SK-N-SH (cell line): ENCODE measurements around the gene NOTO. TPM values are rescaled to one million over a fixed set of nuclear protein-coding genes. Genes with fewer than 3 reads are reported as not detected.

Experiments used
- CTCF ChIA-PET: fragments of 300-600, 350-600 bp; formaldehyde crosslinking; extraction: SDS; loops from one replicate; lab custom pipeline; 2021; lab: Yijun Ruan, JAX
- POLR2A ChIA-PET: fragments of 350-600 bp; sonication (Branson Sonifier 250); formaldehyde crosslinking; extraction: SDS; loops from one replicate; lab custom pipeline; 2020; ENCODE audit warnings: antibody characterized with exemption, inconsistent platforms; lab: Yijun Ruan, JAX
- DNase-seq: peaks from one replicate; pipeline ENCODE4 v3.0.0; 2012
- H2AFZ ChIP-seq: fragments of 200-600 bp; sonication (generic); 2 replicates; pipeline ENCODE4 v1.8.1; 2016; ENCODE audit warnings: antibody characterized with exemption, mild to moderate bottlenecking, low read depth
- H3F3A ChIP-seq: fragments of 200-600 bp; sonication (generic); replicated peaks from 2 replicates; pipeline ENCODE3; 2016; ENCODE audit warnings: antibody characterized with exemption, mild to moderate bottlenecking; ENCODE audit not compliant: insufficient read depth
- H3K27ac ChIP-seq, 2 experiments: fragments of 200-500 bp in 1 of 2; fragments of 200-600 bp in 1 of 2; sonication (Bioruptor generic) in 1 of 2; sonication (generic), shearing (Covaris generic) in 1 of 2; 2 replicates each; pipeline versions ENCODE4 v1.5.1 to v1.6.1; 2014 to 2016; ENCODE audit warnings: low read depth in 2 of 2, inconsistent platforms in 1 of 2, low read length in 1 of 2, mild to moderate bottlenecking in 1 of 2, mixed read lengths in 1 of 2
- H3K27me3 ChIP-seq: fragments of 200-600 bp; sonication (generic), shearing (Covaris generic); 2 replicates; pipeline ENCODE4 v1.6.1; 2016; ENCODE audit warnings: mixed run types; ENCODE audit not compliant: insufficient read depth
- H3K36me3 ChIP-seq, 2 experiments: fragments of 200-500 bp in 1 of 2; fragments of 200-600 bp in 1 of 2; sonication (Bioruptor generic) in 1 of 2; sonication (generic) in 1 of 2; replicated peaks in 1 of 2; 2 replicates each; pipeline versions ENCODE3 to v1.5.1; 2014 to 2016; ENCODE audit warnings: low read length in 1 of 2, mild to moderate bottlenecking in 1 of 2; ENCODE audit not compliant: insufficient read depth in 2 of 2, control insufficient read depth in 1 of 2
- H3K4me1 ChIP-seq, 2 experiments: fragments of 200-500 bp in 1 of 2; fragments of 200-600 bp in 1 of 2; sonication (Bioruptor generic) in 1 of 2; sonication (generic), shearing (Covaris generic) in 1 of 2; 2 replicates each; pipeline versions ENCODE4 v1.5.1 to v1.6.1; 2014 to 2016; ENCODE audit warnings: low read depth in 1 of 2, low read length in 1 of 2, mixed run types in 1 of 2; ENCODE audit not compliant: insufficient read depth in 2 of 2, control insufficient read depth in 1 of 2
- H3K4me2 ChIP-seq: fragments of 200-600 bp; sonication (generic), shearing (Covaris generic); 2 replicates; pipeline ENCODE4 v1.6.1; 2017; ENCODE audit warnings: mixed run types
- H3K4me3 ChIP-seq, 2 experiments: fragments of 200-500 bp in 1 of 2; fragments of 200-600 bp in 1 of 2; sonication (Bioruptor generic) in 1 of 2; sonication (generic), shearing (Covaris generic) in 1 of 2; 2 replicates each; pipeline versions ENCODE4 v1.5.1 to v1.8.1; 2014 to 2016; ENCODE audit warnings: low read depth in 2 of 2, inconsistent platforms in 1 of 2, low read length in 1 of 2, mild to moderate bottlenecking in 1 of 2, mixed read lengths in 1 of 2, moderate library complexity in 1 of 2
- H3K79me2 ChIP-seq: fragments of 200-600 bp; sonication (generic); 2 replicates; pipeline ENCODE4 v1.8.1; 2017; ENCODE audit warnings: mild to moderate bottlenecking; ENCODE audit not compliant: insufficient read depth
- H3K9ac ChIP-seq: fragments of 200-600 bp; sonication (generic); 2 replicates; pipeline ENCODE4 v1.6.1; 2017; ENCODE audit warnings: mixed run types
- H3K9me2 ChIP-seq: fragments of 200-600 bp; sonication (generic); 2 replicates; pipeline ENCODE4 v1.6.1; 2017; ENCODE audit warnings: mixed run types
- H3K9me3 ChIP-seq: fragments of 200-600 bp; sonication (generic); 2 replicates; pipeline ENCODE4 v1.6.1; 2017; ENCODE audit warnings: mixed run types, mild to moderate bottlenecking, moderate library complexity
- H4K20me1 ChIP-seq: fragments of 200-600 bp; sonication (generic); 2 replicates; pipeline ENCODE4 v1.6.1; 2017; ENCODE audit warnings: mild to moderate bottlenecking, mixed run types; ENCODE audit not compliant: insufficient read depth
- CHD2 ChIP-seq: fragments of 150-350 bp; IDR thresholded peaks from 2 replicates; pipeline ENCODE4 v1.6.1; 2018; ENCODE audit warnings: low read length; ENCODE audit not compliant: partially characterized antibody
- EZH2phosphoT487 ChIP-seq: fragments of 200-600 bp; sonication (generic); IDR thresholded peaks from 2 replicates; pipeline ENCODE4 v1.6.1; 2017; ENCODE audit warnings: low read depth, mixed run types, mild to moderate bottlenecking, antibody characterized with exemption, moderate library complexity, borderline replicate concordance
- FOXJ3 ChIP-seq: sonication (generic); formaldehyde crosslinking; IDR thresholded peaks from 2 replicates; pipeline ENCODE4 v1.5.1; 2020; ENCODE audit warnings: mild to moderate bottlenecking, missing genetic modification reagents
- GABPA ChIP-seq: IDR thresholded peaks from 2 replicates; pipeline ENCODE4 v1.4.0; 2012; ENCODE audit warnings: low read depth, mild to moderate bottlenecking
- GATA2 ChIP-seq: sonication (generic); formaldehyde crosslinking; IDR thresholded peaks from 2 replicates; pipeline ENCODE4 v1.5.0; 2020; ENCODE audit warnings: mild to moderate bottlenecking, missing genetic modification reagents
- MXI1 ChIP-seq: IDR thresholded peaks from 2 replicates; pipeline ENCODE4 v1.6.1; 2012; ENCODE audit warnings: mild to moderate bottlenecking, low read depth, low read length, improper control_type of control experiment
- POLR2AphosphoS5 ChIP-seq: IDR thresholded peaks from 2 replicates; pipeline ENCODE4 v1.6.1; 2012; ENCODE audit warnings: low read depth, low read length
- RCOR1 ChIP-seq: fragments of 150-350 bp; IDR thresholded peaks from 2 replicates; pipeline ENCODE4 v1.6.1; 2017; ENCODE audit warnings: antibody characterized with exemption, low read length
- RFX5 ChIP-seq: IDR thresholded peaks from 2 replicates; pipeline ENCODE4 v1.6.1; 2012; ENCODE audit warnings: mild to moderate bottlenecking, improper control_type of control experiment, low read length
- RXRA ChIP-seq: IDR thresholded peaks from 2 replicates; pipeline ENCODE4 v1.4.0; 2012; ENCODE audit warnings: low read depth, mild to moderate bottlenecking, borderline replicate concordance
- TCF12 ChIP-seq: IDR thresholded peaks from 2 replicates; pipeline ENCODE4 v1.4.0; 2012
- TEAD4 ChIP-seq: IDR thresholded peaks from 2 replicates; pipeline ENCODE4 v1.4.0; 2012; ENCODE audit warnings: mild to moderate bottlenecking, borderline replicate concordance; ENCODE audit not compliant: insufficient read depth
- USF2 ChIP-seq: fragments of 150-350 bp; IDR thresholded peaks from 2 replicates; pipeline ENCODE4 v1.6.1; 2017; ENCODE audit warnings: antibody characterized with exemption, low read length, low read depth, borderline replicate concordance
- WGBS: methylation state at CpG from one replicate; pipeline ENCODE4 v1.1.6; 2017; ENCODE audit warnings: low lambda C conversion rate; 5-methylcytosine and 5-hydroxymethylcytosine counted together
- polyA plus RNA-seq, 3 experiments: library from polyadenylated mRNA; depleted of rRNA; stranded (reverse); fragments of >200 nt; gene quantifications; 2 replicates each; pipeline ENCODE4 v1.2.3, GENCODE V29; 2012
- TF ChIP-seq, protein P1 (sequence below): IDR thresholded peaks from 2 replicates; pipeline ENCODE4 v1.6.1; 2012; ENCODE audit warnings: mild to moderate bottlenecking, low read depth, low read length, moderate library complexity

The NOTO gene
- polyA plus RNA-seq, 1 of the 3 experiments (the other 2 are of a cell fraction): not detected

DNA sequence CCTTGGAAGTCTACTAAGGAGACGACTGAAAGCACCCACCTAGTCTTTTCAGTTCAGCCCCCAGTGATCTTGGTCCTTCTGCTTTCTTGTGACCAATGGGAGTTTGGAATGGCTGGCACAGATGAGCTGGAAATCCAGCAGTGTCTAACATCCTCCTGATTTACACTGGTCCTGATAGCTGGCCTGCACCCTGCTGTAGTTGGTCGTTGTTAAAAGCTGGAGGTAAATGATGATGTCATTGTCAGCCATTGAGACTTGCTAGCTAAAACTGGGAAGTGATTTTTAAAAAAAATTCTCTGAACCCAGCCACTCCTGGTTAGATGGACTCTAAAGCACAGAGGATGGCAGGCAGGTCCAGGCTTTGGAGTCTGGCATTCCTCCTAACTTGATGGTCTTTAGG lies 51.0 kb downstream of the NOTO start:
- no peaks in the 10 kb centered on the region for H3F3A ChIP-seq
- H3K9me3 ChIP-seq: no peaks in the 10 kb centered on the region
- no peak for TF ChIP-seq TEAD4
- no peak for TF ChIP-seq RCOR1
- no peak for TF ChIP-seq GATA2 (CRISPR knock-in tag)
- TF ChIP-seq GABPA: no peak
- TF ChIP-seq TCF12: no peak
- no peak for TF ChIP-seq RXRA
- TF ChIP-seq FOXJ3 (CRISPR knock-in tag): no peak
- no peak for TF ChIP-seq USF2
- TF ChIP-seq, protein P1, sequence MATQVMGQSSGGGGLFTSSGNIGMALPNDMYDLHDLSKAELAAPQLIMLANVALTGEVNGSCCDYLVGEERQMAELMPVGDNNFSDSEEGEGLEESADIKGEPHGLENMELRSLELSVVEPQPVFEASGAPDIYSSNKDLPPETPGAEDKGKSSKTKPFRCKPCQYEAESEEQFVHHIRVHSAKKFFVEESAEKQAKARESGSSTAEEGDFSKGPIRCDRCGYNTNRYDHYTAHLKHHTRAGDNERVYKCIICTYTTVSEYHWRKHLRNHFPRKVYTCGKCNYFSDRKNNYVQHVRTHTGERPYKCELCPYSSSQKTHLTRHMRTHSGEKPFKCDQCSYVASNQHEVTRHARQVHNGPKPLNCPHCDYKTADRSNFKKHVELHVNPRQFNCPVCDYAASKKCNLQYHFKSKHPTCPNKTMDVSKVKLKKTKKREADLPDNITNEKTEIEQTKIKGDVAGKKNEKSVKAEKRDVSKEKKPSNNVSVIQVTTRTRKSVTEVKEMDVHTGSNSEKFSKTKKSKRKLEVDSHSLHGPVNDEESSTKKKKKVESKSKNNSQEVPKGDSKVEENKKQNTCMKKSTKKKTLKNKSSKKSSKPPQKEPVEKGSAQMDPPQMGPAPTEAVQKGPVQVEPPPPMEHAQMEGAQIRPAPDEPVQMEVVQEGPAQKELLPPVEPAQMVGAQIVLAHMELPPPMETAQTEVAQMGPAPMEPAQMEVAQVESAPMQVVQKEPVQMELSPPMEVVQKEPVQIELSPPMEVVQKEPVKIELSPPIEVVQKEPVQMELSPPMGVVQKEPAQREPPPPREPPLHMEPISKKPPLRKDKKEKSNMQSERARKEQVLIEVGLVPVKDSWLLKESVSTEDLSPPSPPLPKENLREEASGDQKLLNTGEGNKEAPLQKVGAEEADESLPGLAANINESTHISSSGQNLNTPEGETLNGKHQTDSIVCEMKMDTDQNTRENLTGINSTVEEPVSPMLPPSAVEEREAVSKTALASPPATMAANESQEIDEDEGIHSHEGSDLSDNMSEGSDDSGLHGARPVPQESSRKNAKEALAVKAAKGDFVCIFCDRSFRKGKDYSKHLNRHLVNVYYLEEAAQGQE: no peak
- no peak for TF ChIP-seq CHD2
- TF ChIP-seq MXI1: no peak
- no peak for TF ChIP-seq RFX5
- TF ChIP-seq EZH2phosphoT487: no peak
- no peak for TF ChIP-seq POLR2AphosphoS5
- WGBS: 67% methylated on average over 2 of the region's 2 CpGs
- H3K27ac ChIP-seq: no peak overlapping the region; a peak in 1 of 4 replicates
- no peaks in the 10 kb centered on the region for H3K9me2 ChIP-seq
- no peak for DNase-seq
- H3K79me2 ChIP-seq: no peaks in the 10 kb centered on the region
- CTCF ChIA-PET: interaction anchor here (1.6 to 1.7 kb wide), 2 partner anchors 11 to 76 kb away, joined by 3 to 5 read pairs; no protein-coding TSS in a partner anchor
- H3K9ac ChIP-seq: no peak overlapping the region
- H4K20me1 ChIP-seq: 0 out of 2 replicates have a peak, but pooled peaks cover 3% of the 10 kb centered on the region
- H3K27me3 ChIP-seq: no peaks in the 10 kb centered on the region
- H3K4me3 ChIP-seq: no peak overlapping the region
- H3K4me1 ChIP-seq: peaks cover 0 to 3% of the 10 kb centered on the region in 2 experiments; a peak in 1 of 4 replicates
- no peak overlapping the region for H2AFZ ChIP-seq
- no peak overlapping the region for H3K4me2 ChIP-seq
- H3K36me3 ChIP-seq: peaks cover 30 to 58% of the 10 kb centered on the region in 2 experiments
- POLR2A ChIA-PET: interaction anchor here (0.9 to 1.2 kb wide), 2 partner anchors 9 to 20 kb away, joined by 3 to 4 read pairs; partner anchors contain the start of gene CCT7
